Astrocyte of the cerebellum (primary cell): ENCODE measurements around the gene DVL1.

Experiments used
- DNase-seq: peaks from one replicate; pipeline ENCODE4 v3.0.0-alpha.2; 2011; ENCODE audit warnings: low read depth
- H3K4me3 ChIP-seq: 2 replicates; pipeline ENCODE4 v1.5.1; 2011; ENCODE audit warnings: mild to moderate bottlenecking, low read depth, low read length, moderate library complexity
- CTCF ChIP-seq: IDR thresholded peaks from 2 replicates; pipeline ENCODE4 v1.5.1; 2012; ENCODE audit warnings: low read length, low read depth, moderate library complexity, mild to moderate bottlenecking; ENCODE audit errors: missing control alignments
- in situ Hi-C: cut with HindIII; loops from 2 replicates; pipeline ENCODE4 v1.10.0; 2017; ENCODE audit warnings: low sequenced_read_pairs

Gene DVL1

GRCh38 chr1:1360506-1361169 is 11.4 kb upstream of the DVL1 start:
- no peak overlapping the region for H3K4me3 ChIP-seq
- DNase-seq = peak; percentile 81
- in situ Hi-C loops = no loop called here
- no peak for TF ChIP-seq CTCF

GRCh38 chr1:1359664-1360468 is 10.6 kb upstream of the DVL1 start:
- H3K4me3 ChIP-seq = peak overlapping the region; percentile 15
- DNase-seq = peak; percentile 61
- TF ChIP-seq CTCF = no peak
- in situ Hi-C loops = no loop called here

- TF ChIP-seq CTCF = no peak
- peak; percentile 80 for DNase-seq
- in situ Hi-C loops = no loop called here
- H3K4me3 ChIP-seq = peak overlapping the region; percentile 87
Observed at GRCh38 chr1:1359308-1359663, 10.1 kb upstream of the DVL1 start.

DNA sequence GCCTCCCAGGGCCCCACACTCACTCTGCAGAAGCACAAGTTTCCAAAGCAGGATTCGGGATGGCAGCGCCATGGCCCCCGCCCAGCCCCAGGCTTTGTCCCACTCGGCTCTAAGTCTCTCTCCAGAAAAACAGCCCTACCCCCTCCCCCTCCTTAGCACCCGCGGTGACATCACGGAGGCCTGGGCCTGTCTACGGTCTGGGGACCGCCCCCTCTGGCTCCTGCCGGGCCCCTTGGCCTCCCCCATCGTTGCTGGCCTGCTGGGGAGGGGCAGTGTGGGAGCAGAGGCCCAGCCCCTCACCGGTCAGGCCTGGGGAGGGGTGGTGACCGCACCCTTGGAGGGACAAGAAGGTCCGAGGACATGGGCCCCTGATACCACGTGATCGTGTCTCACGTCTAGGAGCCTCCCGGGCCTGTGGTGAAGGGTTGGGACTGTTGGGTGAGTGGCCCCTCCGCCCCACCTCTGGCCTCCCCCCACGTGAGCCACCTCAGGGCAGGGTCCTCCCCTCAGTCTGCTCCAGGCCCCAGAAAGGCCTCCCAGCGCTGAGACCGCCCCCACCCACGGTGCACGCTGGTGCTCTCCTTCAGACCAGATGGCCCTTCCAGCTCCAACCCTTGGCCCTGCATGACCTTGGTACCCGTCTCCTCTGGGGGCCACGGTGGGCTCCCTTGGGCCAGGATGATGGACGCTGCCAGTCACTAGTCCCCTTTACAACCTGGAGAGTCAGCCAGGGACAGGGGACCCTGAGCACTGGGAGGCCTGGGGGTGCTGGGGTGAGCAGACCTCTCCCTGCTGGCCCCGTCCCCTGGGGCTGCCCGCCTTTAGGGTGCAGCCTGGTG is 9.4 kb upstream of the DVL1 start, which contains the start of gene MXRA8:
TSS of gene MXRA8 (minus strand) at position 123 of the 839 bp plus-strand sequence. CDS start at position 72, 51 bp downstream.
- DNase-seq = no peak
- TF ChIP-seq CTCF = no peak
- in situ Hi-C loops = no loop called here
- peak within 1 kb of the TSS; percentile 87 for H3K4me3 ChIP-seq

GRCh38 chr1:1357871-1358432 is 8.7 kb upstream of the DVL1 start:
- H3K4me3 ChIP-seq = peak overlapping the region; percentile 87
- DNase-seq = no peak
- in situ Hi-C loops = no loop called here
- no peak for TF ChIP-seq CTCF
